Subcutaneous abdominal adipose tissue (tissue), 5 donors: ENCODE results near the gene RAP1GAP.

ENCODE experiments used
- H3K27ac ChIP-seq: one replicate; pipeline ENCODE4 v1.7.0; 2013; ENCODE audit warnings: low read depth, mild to moderate bottlenecking, inconsistent platforms, low read length, moderate library complexity
- H3K27me3 ChIP-seq, 5 donors: one replicate each; pipeline ENCODE4 v1.7.0; 2013; ENCODE audit warnings: low read length in 5 of 5, inconsistent platforms in 1 of 5; ENCODE audit not compliant: control insufficient read depth in 5 of 5, insufficient read depth in 4 of 5
- H3K36me3 ChIP-seq, 5 donors: one replicate each; pipeline ENCODE4 v1.7.0; 2013; ENCODE audit warnings: low read length in 5 of 5; ENCODE audit not compliant: control insufficient read depth in 5 of 5, insufficient read depth in 5 of 5
- H3K4me1 ChIP-seq, 5 donors: one replicate each; pipeline ENCODE4 v1.7.0; 2013; ENCODE audit warnings: low read length in 5 of 5, mild to moderate bottlenecking in 3 of 5, moderate library complexity in 1 of 5; ENCODE audit not compliant: control insufficient read depth in 5 of 5, insufficient read depth in 5 of 5
- H3K4me3 ChIP-seq, 5 donors: one replicate each; pipeline ENCODE4 v1.7.0; 2013; ENCODE audit warnings: low read length in 5 of 5, low read depth in 1 of 5
- H3K9ac ChIP-seq, 5 donors: one replicate each; pipeline ENCODE4 v1.7.0; 2013; ENCODE audit warnings: low read length in 5 of 5, mild to moderate bottlenecking in 4 of 5, moderate library complexity in 3 of 5
- H3K9me3 ChIP-seq, 5 donors: one replicate each; pipeline ENCODE4 v1.7.0; 2013; ENCODE audit warnings: low read length in 5 of 5; ENCODE audit not compliant: control insufficient read depth in 5 of 5
- donor health status: healthy.
- donor health status: healthy.
- donor health status: healthy.
- donor health status: healthy.
- donor health status: healthy.

RAP1GAP gene

DNA sequence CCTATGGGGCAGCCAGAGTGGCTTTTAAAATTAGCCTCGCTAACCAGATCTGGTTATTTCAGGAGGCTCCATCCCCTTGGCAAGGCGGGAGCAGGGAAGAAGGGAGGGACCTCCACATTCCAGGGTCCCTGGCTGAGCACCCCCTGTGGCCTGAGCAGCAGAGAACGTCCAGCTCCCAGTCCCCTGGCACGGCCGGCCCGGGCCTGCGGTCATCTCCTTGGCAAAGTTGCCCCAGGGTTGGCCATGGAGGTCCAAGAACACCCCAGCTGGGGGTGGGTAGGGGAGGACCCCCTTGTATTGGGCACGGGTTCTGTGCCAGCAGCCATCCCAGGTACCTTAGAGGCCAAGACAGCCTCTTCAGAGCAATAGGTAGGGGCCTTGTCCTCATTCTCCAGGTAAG, 75.9 kb downstream of the RAP1GAP start:
- no peak overlapping the region for H3K27ac ChIP-seq
- H3K9ac ChIP-seq = no peak overlapping the region
- H3K4me1 ChIP-seq = peaks cover 0 to 15% (median 10%) of the 10 kb centered on the region in 5 donors
- H3K9me3 ChIP-seq = no peaks in the 10 kb centered on the region
- H3K27me3 ChIP-seq = peaks cover 14 to 57% (median 28%) of the 10 kb centered on the region in 5 donors
- no peaks in the 10 kb centered on the region for H3K36me3 ChIP-seq
- H3K4me3 ChIP-seq = no peak overlapping the region

DNA sequence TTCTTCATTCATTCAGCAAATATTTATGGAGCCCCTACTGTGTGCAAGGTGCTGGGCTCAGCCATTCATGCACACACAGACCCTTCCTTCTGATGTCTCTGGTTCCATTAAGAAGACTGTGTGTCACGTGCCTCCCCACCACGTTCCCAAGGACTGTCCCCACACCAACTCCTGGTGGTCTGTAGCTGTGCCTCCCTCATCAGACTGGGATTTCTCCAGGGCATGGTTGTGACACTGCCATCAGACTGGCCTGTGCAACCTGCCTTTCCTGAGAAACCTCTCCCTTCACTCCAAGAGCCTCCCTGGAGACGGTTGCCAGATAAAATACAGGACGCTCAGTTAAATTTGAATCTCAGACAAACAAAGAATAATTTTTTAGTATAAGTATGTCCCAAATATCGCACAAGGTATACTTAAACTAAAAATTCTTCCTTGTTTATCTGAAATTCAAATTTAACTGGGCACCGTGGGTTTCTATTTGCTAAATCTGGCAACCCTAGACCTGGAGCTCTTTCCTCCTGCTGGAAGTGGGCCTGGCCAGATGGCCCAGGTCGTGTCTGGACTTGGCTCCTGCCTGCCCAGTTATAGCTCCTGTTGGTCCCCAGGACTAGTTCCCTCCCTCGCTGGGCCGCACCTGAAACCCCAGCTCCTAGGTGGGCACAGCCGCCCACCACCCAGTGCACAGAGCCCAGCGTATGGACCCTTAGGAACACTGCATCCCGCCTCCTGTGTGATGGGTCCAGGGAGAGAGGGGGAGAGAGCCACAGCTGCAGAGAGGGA, 76.9 kb downstream of the RAP1GAP start:
- no peak overlapping the region for H3K9ac ChIP-seq
- H3K27ac ChIP-seq = no peak overlapping the region
- H3K27me3 ChIP-seq = peaks cover 11 to 58% (median 21%) of the 10 kb centered on the region in 5 donors
- no peaks in the 10 kb centered on the region for H3K36me3 ChIP-seq
- H3K4me1 ChIP-seq = peaks cover 0 to 15% (median 10%) of the 10 kb centered on the region in 5 donors
- H3K9me3 ChIP-seq = no peaks in the 10 kb centered on the region
- H3K4me3 ChIP-seq = no peak overlapping the region

DNA sequence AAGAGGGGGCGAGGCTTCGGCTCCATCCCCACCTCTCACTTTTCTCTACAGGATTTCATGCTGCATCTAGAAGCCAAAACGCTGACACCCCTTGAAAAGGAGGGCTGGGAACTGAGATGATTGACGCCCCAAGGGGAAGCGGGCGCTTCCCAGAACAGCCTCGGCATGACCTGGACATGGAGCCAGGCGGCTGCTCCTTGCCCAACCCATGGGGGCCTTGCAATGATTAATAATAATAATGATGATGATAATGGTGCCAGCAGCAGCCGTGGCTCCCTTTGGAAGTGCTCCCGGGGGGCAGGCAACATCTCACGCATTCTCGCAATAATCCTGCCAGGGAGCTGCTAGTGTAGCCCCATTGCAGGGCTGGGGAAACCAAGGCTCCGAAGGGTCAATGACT, 78.2 kb downstream of the RAP1GAP start:
- Histone ChIP-seq H3K4me1 (peaks cover 0 to 24% (median 17%) of the 10 kb centered on the region in 5 donors), H3K4me3 (no peak overlapping the region), H3K27me3 (peaks cover 10 to 56% (median 22%) of the 10 kb centered on the region in 5 donors), H3K9ac (no peak overlapping the region), H3K27ac (no peak overlapping the region), H3K9me3 (no peaks in the 10 kb centered on the region), H3K36me3 (no peaks in the 10 kb centered on the region)

GRCh38 chr1:21590126-21590880, 78.9 kb downstream of the RAP1GAP start:
- Histone ChIP-seq H3K27me3 (peaks cover 11 to 54% (median 22%) of the 10 kb centered on the region in 5 donors), H3K9me3 (no peaks in the 10 kb centered on the region), H3K9ac (no peak overlapping the region), H3K4me3 (no peak overlapping the region), H3K36me3 (no peaks in the 10 kb centered on the region), H3K27ac (no peak overlapping the region), H3K4me1 (peaks cover 0 to 24% (median 18%) of the 10 kb centered on the region in 5 donors)

GRCh38 chr1:21589618-21590017, 79.5 kb downstream of the RAP1GAP start:
- no peaks in the 10 kb centered on the region for H3K36me3 ChIP-seq
- H3K9me3 ChIP-seq = no peaks in the 10 kb centered on the region
- H3K9ac ChIP-seq = no peak overlapping the region
- H3K27ac ChIP-seq = no peak overlapping the region
- peaks cover 0 to 24% (median 21%) of the 10 kb centered on the region in 5 donors for H3K4me1 ChIP-seq
- peaks cover 11 to 53% (median 21%) of the 10 kb centered on the region in 5 donors for H3K27me3 ChIP-seq
- H3K4me3 ChIP-seq = no peak overlapping the region

- Histone ChIP-seq H3K9me3 (no peaks in the 10 kb centered on the region), H3K9ac (no peak overlapping the region), H3K36me3 (no peaks in the 10 kb centered on the region), H3K4me1 (peaks cover 0 to 27% (median 21%) of the 10 kb centered on the region in 5 donors), H3K4me3 (no peak overlapping the region), H3K27me3 (peaks cover 6 to 55% (median 23%) of the 10 kb centered on the region in 5 donors), H3K27ac (no peak overlapping the region)
Measured at GRCh38 chr1:21587602-21587953, 81.6 kb downstream of the RAP1GAP start.

DNA sequence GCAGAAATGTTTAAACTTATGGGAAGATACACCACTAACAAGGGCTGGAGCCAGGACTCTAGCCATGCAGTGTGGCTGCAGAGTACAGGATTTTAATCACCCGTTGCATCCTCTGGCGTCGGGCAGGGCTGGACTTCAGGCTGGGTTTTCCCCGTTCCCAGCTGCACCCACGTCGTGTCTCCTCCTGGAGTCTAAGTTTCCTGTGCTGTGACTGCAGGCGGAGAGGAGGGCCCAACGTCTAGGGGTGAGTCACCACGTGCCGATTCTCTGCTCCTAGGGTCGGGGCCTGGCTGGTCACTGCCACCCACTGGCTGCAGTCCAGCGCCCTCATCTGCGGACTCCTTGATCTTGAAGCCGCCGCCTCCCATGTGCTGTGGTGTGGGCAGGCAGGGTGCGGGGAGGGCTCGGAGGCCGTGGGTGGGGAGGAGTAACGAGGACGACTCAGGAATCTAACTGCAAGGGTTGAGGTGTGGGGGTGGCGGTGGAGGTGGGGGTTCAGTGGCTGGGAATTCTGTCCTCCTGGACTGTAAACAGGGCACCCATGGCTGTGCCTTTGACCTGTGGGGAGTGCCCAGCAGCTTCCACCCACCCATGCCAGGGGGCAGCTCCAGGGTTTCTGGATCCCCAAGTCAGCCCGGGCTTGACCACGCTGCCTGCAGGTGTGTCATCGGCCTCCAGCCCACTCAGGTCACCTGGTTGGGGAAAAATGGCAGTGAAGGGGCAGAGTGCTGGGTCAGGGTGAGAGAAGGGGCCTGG, 82.1 kb downstream of the RAP1GAP start:
- Histone ChIP-seq H3K36me3 (no peaks in the 10 kb centered on the region), H3K9ac (no peak overlapping the region), H3K4me3 (no peak overlapping the region), H3K9me3 (no peaks in the 10 kb centered on the region), H3K4me1 (peaks cover 0 to 27% (median 21%) of the 10 kb centered on the region in 5 donors), H3K27ac (no peak overlapping the region), H3K27me3 (peaks cover 5 to 53% (median 23%) of the 10 kb centered on the region in 5 donors)

GRCh38 chr1:21586222-21586621, 82.9 kb downstream of the RAP1GAP start:
- Histone ChIP-seq H3K9me3 (no peaks in the 10 kb centered on the region), H3K27me3 (peaks cover 0 to 45% (median 23%) of the 10 kb centered on the region in 5 donors), H3K36me3 (no peaks in the 10 kb centered on the region), H3K9ac (no peak overlapping the region), H3K27ac (no peak overlapping the region), H3K4me1 (peaks cover 0 to 27% (median 21%) of the 10 kb centered on the region in 5 donors), H3K4me3 (no peak overlapping the region)

DNA sequence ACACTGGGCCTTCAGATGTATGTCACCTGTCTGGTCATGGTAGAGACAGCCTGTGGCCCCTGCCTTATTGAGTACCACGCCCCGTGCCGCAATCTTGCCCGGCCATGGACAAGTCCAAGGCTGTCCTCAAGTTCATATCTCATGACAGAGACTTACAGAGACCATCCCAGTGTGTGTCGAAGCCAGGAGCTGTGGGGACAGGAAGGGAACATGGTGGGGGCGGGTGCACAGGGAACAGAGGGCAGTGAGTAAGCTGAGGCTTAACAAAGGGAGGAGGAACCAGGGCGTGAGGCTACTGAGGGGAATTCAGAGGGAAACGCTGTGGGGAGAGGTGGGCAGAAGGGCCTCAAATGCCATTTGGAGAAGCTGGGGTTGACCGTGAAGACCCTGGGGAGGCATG, 84.1 kb downstream of the RAP1GAP start:
- Histone ChIP-seq H3K27ac (no peak overlapping the region), H3K4me1 (peaks cover 0 to 18% (median 12%) of the 10 kb centered on the region in 5 donors), H3K9me3 (no peaks in the 10 kb centered on the region), H3K4me3 (no peak overlapping the region), H3K9ac (no peak overlapping the region), H3K36me3 (no peaks in the 10 kb centered on the region), H3K27me3 (peaks cover 0 to 33% (median 21%) of the 10 kb centered on the region in 5 donors)
